ENCODE results near the gene FAM98B. TPM values are rescaled to one million over a fixed set of nuclear protein-coding genes. Genes with fewer than 3 reads are reported as not detected.

Gene FAM98B
- total and polyA plus RNA-seq, 2 of the 13 experiments (the other 11 are each of a cell fraction or from before 2014, with no cell fraction given) = 3.7 to 4.7 TPM

DNA sequence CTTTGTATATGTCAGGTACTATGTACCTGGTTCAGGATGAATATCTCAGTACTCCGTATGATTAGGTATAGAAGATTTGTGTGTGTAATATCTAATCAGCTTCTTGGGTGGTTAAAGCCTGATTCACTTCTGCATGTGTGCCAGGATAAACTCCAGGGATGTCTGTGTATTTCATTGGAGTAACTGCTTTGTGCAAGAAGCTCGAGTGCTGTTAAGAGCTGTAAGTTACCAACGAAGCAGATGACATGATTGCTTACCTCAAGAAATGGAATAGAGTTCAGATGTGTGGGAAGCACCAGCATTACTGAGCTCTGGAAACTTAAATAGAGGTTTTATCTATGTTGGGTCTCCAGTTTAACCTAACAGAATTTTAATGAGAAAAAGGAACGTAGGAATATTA is 23.7 kb downstream of the FAM98B start (continued):
- TF ChIP-seq, protein P1, sequence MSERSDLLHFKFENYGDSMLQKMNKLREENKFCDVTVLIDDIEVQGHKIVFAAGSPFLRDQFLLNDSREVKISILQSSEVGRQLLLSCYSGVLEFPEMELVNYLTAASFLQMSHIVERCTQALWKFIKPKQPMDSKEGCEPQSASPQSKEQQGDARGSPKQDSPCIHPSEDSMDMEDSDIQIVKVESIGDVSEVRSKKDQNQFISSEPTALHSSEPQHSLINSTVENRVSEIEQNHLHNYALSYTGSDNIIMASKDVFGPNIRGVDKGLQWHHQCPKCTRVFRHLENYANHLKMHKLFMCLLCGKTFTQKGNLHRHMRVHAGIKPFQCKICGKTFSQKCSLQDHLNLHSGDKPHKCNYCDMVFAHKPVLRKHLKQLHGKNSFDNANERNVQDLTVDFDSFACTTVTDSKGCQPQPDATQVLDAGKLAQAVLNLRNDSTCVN (CRISPR knock-in tag; IDR thresholded peaks at IDR 0.05; ENCODE audit: borderline replicate concordance) = no peak
- TF ChIP-seq SRSF9 (IDR thresholded peaks at IDR 0.05; ENCODE audit: borderline replicate concordance, insufficient read depth, low read depth, low read length, poor library complexity, severe bottlenecking) = no peak
- no peak for TF ChIP-seq KDM6A (CRISPR knock-in tag; IDR thresholded peaks at IDR 0.05; ENCODE audit: low read depth)
- TF ChIP-seq ZBTB7A (CRISPR knock-in tag; IDR thresholded peaks at IDR 0.05) = no peak
- TF ChIP-seq ZNF234 (CRISPR knock-in tag; conservative IDR thresholded peaks at IDR 0.05) = no peak
- no peak for TF ChIP-seq CBX5 (CRISPR knock-in tag; IDR thresholded peaks at IDR 0.05; ENCODE audit: borderline replicate concordance)
- no peak for TF ChIP-seq REXO4 (CRISPR knock-in tag; IDR thresholded peaks at IDR 0.05; ENCODE audit: borderline replicate concordance)
- TF ChIP-seq RFXAP (CRISPR knock-in tag; IDR thresholded peaks at IDR 0.05; ENCODE audit: borderline replicate concordance) = no peak
- TF ChIP-seq, protein P2, sequence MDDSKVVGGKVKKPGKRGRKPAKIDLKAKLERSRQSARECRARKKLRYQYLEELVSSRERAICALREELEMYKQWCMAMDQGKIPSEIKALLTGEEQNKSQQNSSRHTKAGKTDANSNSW (CRISPR knock-in tag; IDR thresholded peaks at IDR 0.05; ENCODE audit: borderline replicate concordance) = no peak
- TF ChIP-seq, protein P3, sequence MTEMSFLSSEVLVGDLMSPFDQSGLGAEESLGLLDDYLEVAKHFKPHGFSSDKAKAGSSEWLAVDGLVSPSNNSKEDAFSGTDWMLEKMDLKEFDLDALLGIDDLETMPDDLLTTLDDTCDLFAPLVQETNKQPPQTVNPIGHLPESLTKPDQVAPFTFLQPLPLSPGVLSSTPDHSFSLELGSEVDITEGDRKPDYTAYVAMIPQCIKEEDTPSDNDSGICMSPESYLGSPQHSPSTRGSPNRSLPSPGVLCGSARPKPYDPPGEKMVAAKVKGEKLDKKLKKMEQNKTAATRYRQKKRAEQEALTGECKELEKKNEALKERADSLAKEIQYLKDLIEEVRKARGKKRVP (CRISPR knock-in tag; IDR thresholded peaks at IDR 0.05) = no peak

DNA sequence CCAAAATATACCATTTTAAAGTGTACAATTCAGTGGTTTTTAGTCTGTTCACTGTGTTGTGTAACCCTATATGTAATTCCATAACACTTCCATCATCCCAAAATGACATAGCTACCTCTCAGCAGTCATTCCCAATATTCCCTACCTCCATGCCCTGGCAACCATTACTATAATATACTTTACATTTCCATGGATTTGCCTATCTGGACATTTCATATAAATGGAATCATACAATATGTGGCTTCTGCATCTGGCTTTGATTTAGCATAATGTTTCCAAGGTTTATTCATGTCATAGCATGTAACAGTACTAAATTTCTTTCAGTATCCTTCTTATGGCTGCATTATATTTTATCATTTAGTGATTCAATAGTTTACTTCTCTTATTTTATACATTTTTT is 25.3 kb downstream of the FAM98B start:
- Histone ChIP-seq H3K79me2 (ENCODE audit: insufficient read depth, low read length) (no peaks in the 10 kb centered on the region), H3K27ac (ENCODE audit: extremely low read length, insufficient read depth, low read length) (no peak overlapping the region), H3K4me1 (ENCODE audit: insufficient read depth, low read length) (no peaks in the 10 kb centered on the region), H3K27me3 (ENCODE audit: control insufficient read depth in 1 of 2, insufficient read depth in 2 of 2, low read length in 2 of 2) (no peaks in the 10 kb centered on the region), H3K36me3 (replicated peaks in 1 of 2; ENCODE audit: control insufficient read depth in 1 of 2, insufficient read depth in 2 of 2, low read length in 2 of 2) (peaks cover 5 to 27% of the 10 kb centered on the region in 2 experiments), H3K9me3 (ENCODE audit: low read length) (no peaks in the 10 kb centered on the region), H3K4me2 (ENCODE audit: low read depth, low read length) (no peak overlapping the region), H4K20me1 (ENCODE audit: insufficient read depth, low read length) (no peaks in the 10 kb centered on the region), H3K4me3 (replicated peaks in 1 of 3; ENCODE audit: insufficient read depth in 1 of 3, low read depth in 2 of 3, low read length in 3 of 3) (no peak overlapping the region), H3K9ac (ENCODE audit: insufficient read depth, low read depth, low read length) (no peak overlapping the region), H2AFZ (ENCODE audit: low read length) (no peak overlapping the region)
- POLR2A ChIA-PET = no interaction called here
- in situ Hi-C loops (cut with HindIII; ENCODE audit: extremely low pct_ligation_motif_present, low pct_unique_long_range_greater_than_20kb) = loop anchor here (10.0 kb wide), 1 partner anchor 206 kb away; no protein-coding TSS in a partner anchor
- no peak for TF ChIP-seq NR2C2 (CRISPR knock-in tag; IDR thresholded peaks at IDR 0.05; ENCODE audit: borderline replicate concordance)
- no peak for TF ChIP-seq PTBP1 (IDR thresholded peaks at IDR 0.05; ENCODE audit: low read depth, low read length, poor library complexity, severe bottlenecking)
- TF ChIP-seq, protein P4, sequence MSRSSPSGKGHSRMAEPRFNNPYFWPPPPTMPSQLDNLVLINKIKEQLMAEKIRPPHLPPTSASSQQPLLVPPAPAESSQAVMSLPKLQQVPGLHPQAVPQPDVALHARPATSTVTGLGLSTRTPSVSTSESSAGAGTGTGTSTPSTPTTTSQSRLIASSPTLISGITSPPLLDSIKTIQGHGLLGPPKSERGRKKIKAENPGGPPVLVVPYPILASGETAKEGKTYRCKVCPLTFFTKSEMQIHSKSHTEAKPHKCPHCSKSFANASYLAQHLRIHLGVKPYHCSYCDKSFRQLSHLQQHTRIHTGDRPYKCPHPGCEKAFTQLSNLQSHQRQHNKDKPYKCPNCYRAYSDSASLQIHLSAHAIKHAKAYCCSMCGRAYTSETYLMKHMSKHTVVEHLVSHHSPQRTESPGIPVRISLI (CRISPR knock-in tag; IDR thresholded peaks at IDR 0.05; ENCODE audit: borderline replicate concordance) = no peak
- FAIRE-seq (no peak), DNase-seq (ENCODE audit: low spot score) (no peak), ATAC-seq (no peak)
- no TSS peak for BruUV-seq (replicated peaks)
- CTCF ChIA-PET (ENCODE audit: low intra/inter-chr PET ratio, low total read pairs) = no interaction called here
- intact Hi-C loops (cut with micrococcal nuclease; ENCODE audit: unreplicated experiment) = loop anchor here (10.0 kb wide), 1 partner anchor 86 kb away; the partner anchor contains the start of gene RASGRP1
